ENCODE results near the gene SRSF5.
"Not testable (repeated sequence)": the region's sequence is repeated elsewhere in the genome, so short reads cannot be mapped to it uniquely, and the experiment has no call there.

The SRSF5 gene

GRCh38 chr14:69808919-69809808 is 42.2 kb downstream of the SRSF5 start:
- TF ChIP-seq CTCF (IDR thresholded peaks at IDR 0.05; ENCODE audit: extremely low read depth, missing control alignments): no peak
- no peak for DNase-seq (ENCODE audit: low spot score)

GRCh38 chr14:69811227-69811867 is 44.4 kb downstream of the SRSF5 start:
- no peak for DNase-seq (ENCODE audit: low spot score)
- no peak for TF ChIP-seq CTCF (IDR thresholded peaks at IDR 0.05; ENCODE audit: extremely low read depth, missing control alignments)

- no peak for DNase-seq (ENCODE audit: low spot score)
Observed at GRCh38 chr14:69811868-69812252, 44.9 kb downstream of the SRSF5 start.

GRCh38 chr14:69812711-69813110 is 45.8 kb downstream of the SRSF5 start:
- TF ChIP-seq CTCF (IDR thresholded peaks at IDR 0.05; ENCODE audit: extremely low read depth, missing control alignments): no peak
- no peak for DNase-seq (ENCODE audit: low spot score)

More at GRCh38 chr14:69811868-69812252, 44.9 kb downstream of the SRSF5 start:
- no peak for TF ChIP-seq CTCF (IDR thresholded peaks at IDR 0.05; ENCODE audit: extremely low read depth, missing control alignments)

GRCh38 chr14:69813346-69813745 is 46.4 kb downstream of the SRSF5 start:
- DNase-seq (ENCODE audit: low spot score): not testable (repeated sequence)

GRCh38 chr14:69814397-69814796 is 47.5 kb downstream of the SRSF5 start:
- no peak for TF ChIP-seq CTCF (IDR thresholded peaks at IDR 0.05; ENCODE audit: extremely low read depth, missing control alignments)
- no peak for DNase-seq (ENCODE audit: low spot score)

- DNase-seq (ENCODE audit: low spot score): no peak
- no peak for TF ChIP-seq CTCF (IDR thresholded peaks at IDR 0.05; ENCODE audit: extremely low read depth, missing control alignments)
Observed at GRCh38 chr14:69815556-69815955, 48.6 kb downstream of the SRSF5 start.

Data from GM20000 (cell line).